ENCODE measurements around the gene TMEM63A. TPM values are rescaled to one million over a fixed set of nuclear protein-coding genes. Genes with fewer than 3 reads are reported as not detected.

TMEM63A gene
- total and polyA plus RNA-seq, 2 of the 13 experiments (the other 11 are each of a cell fraction or from before 2014, with no cell fraction given) = 23.9 to 53.3 TPM

DNA sequence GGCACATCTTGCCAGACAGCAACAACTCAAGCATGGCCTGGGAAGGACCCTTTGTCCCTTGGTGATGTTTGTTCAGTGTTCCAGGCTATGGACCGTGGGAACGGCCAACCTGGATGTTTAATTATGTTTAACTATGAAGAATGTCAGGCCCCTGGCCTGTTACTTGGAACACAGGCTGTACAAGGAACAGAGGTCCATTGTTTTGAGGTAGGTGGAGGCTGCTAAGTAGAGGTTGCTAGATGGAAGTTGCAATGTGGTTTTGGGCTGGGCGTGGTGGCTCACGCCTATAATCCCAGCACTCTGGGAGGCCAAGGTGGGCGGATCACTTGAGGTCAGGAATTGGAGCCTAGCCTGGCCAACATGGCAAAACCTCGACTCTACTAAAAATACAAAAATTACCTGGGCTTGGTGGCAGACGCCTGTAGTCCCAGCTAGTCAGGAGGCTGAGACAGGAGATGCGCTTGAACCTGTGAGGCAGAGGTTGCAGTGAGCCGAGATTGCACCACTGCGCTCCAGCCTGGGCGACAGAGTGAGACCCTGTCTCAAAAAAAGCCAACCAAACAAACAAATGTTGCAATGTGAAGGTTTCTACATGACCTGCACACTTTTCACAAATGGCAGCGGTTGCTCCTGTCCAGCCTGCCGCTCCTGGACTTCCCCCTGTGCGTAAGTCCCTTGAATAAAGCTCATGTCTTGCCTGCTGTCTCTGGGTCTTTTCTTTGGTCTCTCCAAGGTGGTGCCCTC lies 9.2 kb upstream of the TMEM63A start (continued):
- TF ChIP-seq, protein P1, sequence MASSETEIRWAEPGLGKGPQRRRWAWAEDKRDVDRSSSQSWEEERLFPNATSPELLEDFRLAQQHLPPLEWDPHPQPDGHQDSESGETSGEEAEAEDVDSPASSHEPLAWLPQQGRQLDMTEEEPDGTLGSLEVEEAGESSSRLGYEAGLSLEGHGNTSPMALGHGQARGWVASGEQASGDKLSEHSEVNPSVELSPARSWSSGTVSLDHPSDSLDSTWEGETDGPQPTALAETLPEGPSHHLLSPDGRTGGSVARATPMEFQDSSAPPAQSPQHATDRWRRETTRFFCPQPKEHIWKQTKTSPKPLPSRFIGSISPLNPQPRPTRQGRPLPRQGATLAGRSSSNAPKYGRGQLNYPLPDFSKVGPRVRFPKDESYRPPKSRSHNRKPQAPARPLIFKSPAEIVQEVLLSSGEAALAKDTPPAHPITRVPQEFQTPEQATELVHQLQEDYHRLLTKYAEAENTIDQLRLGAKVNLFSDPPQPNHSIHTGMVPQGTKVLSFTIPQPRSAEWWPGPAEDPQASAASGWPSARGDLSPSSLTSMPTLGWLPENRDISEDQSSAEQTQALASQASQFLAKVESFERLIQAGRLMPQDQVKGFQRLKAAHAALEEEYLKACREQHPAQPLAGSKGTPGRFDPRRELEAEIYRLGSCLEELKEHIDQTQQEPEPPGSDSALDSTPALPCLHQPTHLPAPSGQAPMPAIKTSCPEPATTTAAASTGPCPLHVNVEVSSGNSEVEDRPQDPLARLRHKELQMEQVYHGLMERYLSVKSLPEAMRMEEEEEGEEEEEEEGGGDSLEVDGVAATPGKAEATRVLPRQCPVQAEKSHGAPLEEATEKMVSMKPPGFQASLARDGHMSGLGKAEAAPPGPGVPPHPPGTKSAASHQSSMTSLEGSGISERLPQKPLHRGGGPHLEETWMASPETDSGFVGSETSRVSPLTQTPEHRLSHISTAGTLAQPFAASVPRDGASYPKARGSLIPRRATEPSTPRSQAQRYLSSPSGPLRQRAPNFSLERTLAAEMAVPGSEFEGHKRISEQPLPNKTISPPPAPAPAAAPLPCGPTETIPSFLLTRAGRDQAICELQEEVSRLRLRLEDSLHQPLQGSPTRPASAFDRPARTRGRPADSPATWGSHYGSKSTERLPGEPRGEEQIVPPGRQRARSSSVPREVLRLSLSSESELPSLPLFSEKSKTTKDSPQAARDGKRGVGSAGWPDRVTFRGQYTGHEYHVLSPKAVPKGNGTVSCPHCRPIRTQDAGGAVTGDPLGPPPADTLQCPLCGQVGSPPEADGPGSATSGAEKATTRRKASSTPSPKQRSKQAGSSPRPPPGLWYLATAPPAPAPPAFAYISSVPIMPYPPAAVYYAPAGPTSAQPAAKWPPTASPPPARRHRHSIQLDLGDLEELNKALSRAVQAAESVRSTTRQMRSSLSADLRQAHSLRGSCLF (CRISPR knock-in tag; IDR thresholded peaks at IDR 0.05; ENCODE audit: borderline replicate concordance) = no peak
- TF ChIP-seq TAF15 (IDR thresholded peaks at IDR 0.05; ENCODE audit: low read depth, low read length, poor library complexity, severe bottlenecking) (no peak), FIP1L1 (IDR thresholded peaks at IDR 0.05; ENCODE audit: borderline replicate concordance, insufficient read depth, low read depth, low read length) (no peak), ERF (CRISPR knock-in tag; IDR thresholded peaks at IDR 0.05) (no peak), GPBP1L1 (CRISPR knock-in tag; IDR thresholded peaks at IDR 0.05) (no peak), ZNF44 (CRISPR knock-in tag; IDR thresholded peaks at IDR 0.05) (no peak), HMGXB4 (CRISPR knock-in tag; IDR thresholded peaks at IDR 0.05; ENCODE audit: borderline replicate concordance in 1 of 2, low read depth in 1 of 2) (no peak; a peak in 1 of 4 replicates), ZBTB20 (CRISPR knock-in tag; IDR thresholded peaks at IDR 0.05; ENCODE audit: borderline replicate concordance, low read depth) (no peak), MYNN (CRISPR knock-in tag; IDR thresholded peaks at IDR 0.05; ENCODE audit: low read depth) (no peak), FOXM1 (CRISPR knock-in tag; IDR thresholded peaks at IDR 0.05) (no peak), ZFP41 (CRISPR knock-in tag; IDR thresholded peaks at IDR 0.05; ENCODE audit: borderline replicate concordance) (no peak), PCBP1 (IDR thresholded peaks at IDR 0.05; ENCODE audit: borderline replicate concordance, low read depth, low read length) (no peak), ZNF232 (CRISPR knock-in tag; IDR thresholded peaks at IDR 0.05; ENCODE audit: borderline replicate concordance) (no peak), NFIC (IDR thresholded peaks at IDR 0.05; ENCODE audit: low read length) (no peak), FOXO1 (CRISPR knock-in tag; IDR thresholded peaks at IDR 0.05) (no peak)
- TF ChIP-seq, protein P2, sequence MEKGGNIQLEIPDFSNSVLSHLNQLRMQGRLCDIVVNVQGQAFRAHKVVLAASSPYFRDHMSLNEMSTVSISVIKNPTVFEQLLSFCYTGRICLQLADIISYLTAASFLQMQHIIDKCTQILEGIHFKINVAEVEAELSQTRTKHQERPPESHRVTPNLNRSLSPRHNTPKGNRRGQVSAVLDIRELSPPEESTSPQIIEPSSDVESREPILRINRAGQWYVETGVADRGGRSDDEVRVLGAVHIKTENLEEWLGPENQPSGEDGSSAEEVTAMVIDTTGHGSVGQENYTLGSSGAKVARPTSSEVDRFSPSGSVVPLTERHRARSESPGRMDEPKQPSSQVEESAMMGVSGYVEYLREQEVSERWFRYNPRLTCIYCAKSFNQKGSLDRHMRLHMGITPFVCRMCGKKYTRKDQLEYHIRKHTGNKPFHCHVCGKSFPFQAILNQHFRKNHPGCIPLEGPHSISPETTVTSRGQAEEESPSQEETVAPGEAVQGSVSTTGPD (CRISPR knock-in tag; IDR thresholded peaks at IDR 0.05) = no peak
- TF ChIP-seq, protein P3, sequence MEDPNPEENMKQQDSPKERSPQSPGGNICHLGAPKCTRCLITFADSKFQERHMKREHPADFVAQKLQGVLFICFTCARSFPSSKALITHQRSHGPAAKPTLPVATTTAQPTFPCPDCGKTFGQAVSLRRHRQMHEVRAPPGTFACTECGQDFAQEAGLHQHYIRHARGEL (CRISPR knock-in tag; IDR thresholded peaks at IDR 0.05) = no peak

Data from HepG2 (cell line).